K562 (cell line): ENCODE measurements around the gene FZD1. TPM values are rescaled to one million over a fixed set of nuclear protein-coding genes. Genes with fewer than 3 reads are reported as not detected.

Experiments used
- ATF1 ChIP-seq, 2 experiments: fragments of 450-650 bp in 1 of 2; IDR thresholded peaks; 2 replicates each; pipeline ENCODE4 v1.6.1; 2016; ENCODE audit warnings: missing compliant biosample characterization in 1 of 2, missing genetic modification characterization in 1 of 2
- DNMT1 ChIP-seq: fragments of 450-650 bp; IDR thresholded peaks from 2 replicates; pipeline ENCODE4 v1.6.1; 2016; ENCODE audit warnings: antibody characterized with exemption, mild to moderate bottlenecking
- HDAC3 ChIP-seq: fragments of 450-650 bp; IDR thresholded peaks from 2 replicates; pipeline ENCODE4 v1.6.1; 2018; ENCODE audit warnings: borderline replicate concordance, mild to moderate bottlenecking, moderate library complexity; ENCODE audit not compliant: partially characterized antibody
- MAFK ChIP-seq: IDR thresholded peaks from 2 replicates; pipeline ENCODE4 v1.6.1; 2011; ENCODE audit warnings: low read length, improper control_type of control experiment
- MTA3 ChIP-seq: fragments of 450-650 bp; formaldehyde crosslinking; IDR thresholded peaks from 2 replicates; pipeline ENCODE4 v1.6.1; 2017; ENCODE audit warnings: mild to moderate bottlenecking, borderline replicate concordance
- MTF1 ChIP-seq: fragments of 250-450 bp; sonication (Bioruptor Pico); IDR thresholded peaks from 2 replicates; pipeline ENCODE4 v1.9.0; 2021; ENCODE audit warnings: moderate library complexity, mild to moderate bottlenecking, inconsistent platforms, borderline replicate concordance
- PCBP2 ChIP-seq: fragments of 200-400 bp; formaldehyde crosslinking; IDR thresholded peaks from 2 replicates; pipeline ENCODE4 v1.6.1; 2018; ENCODE audit warnings: low read length, low read depth, mild to moderate bottlenecking, moderate library complexity; ENCODE audit not compliant: poor library complexity, severe bottlenecking
- POLR2B ChIP-seq: fragments of 450-650 bp; IDR thresholded peaks from 2 replicates; pipeline ENCODE4 v1.6.1; 2018; ENCODE audit warnings: low read depth; ENCODE audit not compliant: partially characterized antibody
- RBM17 ChIP-seq: fragments of 200-400 bp; formaldehyde crosslinking; IDR thresholded peaks from 2 replicates; pipeline ENCODE4 v1.6.1; 2017; ENCODE audit warnings: low read depth, mild to moderate bottlenecking, low read length, borderline replicate concordance
- RBM22 ChIP-seq: fragments of 200-400 bp; formaldehyde crosslinking; IDR thresholded peaks from 2 replicates; pipeline ENCODE4 v1.6.1; 2018; ENCODE audit warnings: low read length, low read depth; ENCODE audit not compliant: poor library complexity, severe bottlenecking
- RBM34 ChIP-seq: fragments of 200-400 bp; formaldehyde crosslinking; IDR thresholded peaks from 2 replicates; pipeline ENCODE4 v1.6.1; 2018; ENCODE audit warnings: low read length, borderline replicate concordance; ENCODE audit not compliant: insufficient read depth
- SMARCE1 ChIP-seq: fragments of 450-650 bp; IDR thresholded peaks from 2 replicates; pipeline ENCODE4 v1.7.1; 2016; ENCODE audit warnings: mild to moderate bottlenecking
- SNRNP70 ChIP-seq: fragments of 200-400 bp; formaldehyde crosslinking; optimal IDR thresholded peaks from 2 replicates; pipeline ENCODE3; 2017; ENCODE audit warnings: low read depth, low read length
- SOX6 ChIP-seq: fragments of 450-650 bp; IDR thresholded peaks from 2 replicates; pipeline ENCODE4 v1.6.1; 2014; ENCODE audit warnings: mild to moderate bottlenecking
- SRSF9 ChIP-seq: fragments of 200-400 bp; formaldehyde crosslinking; IDR thresholded peaks from 2 replicates; pipeline ENCODE4 v1.6.1; 2017; ENCODE audit warnings: low read depth, low read length, borderline replicate concordance
- TCF7L2 ChIP-seq: fragments of 150-350 bp; IDR thresholded peaks from 2 replicates; pipeline ENCODE4 v1.6.1; 2016; ENCODE audit warnings: low read depth, mild to moderate bottlenecking, low read length, moderate library complexity
- ZBTB8A ChIP-seq: fragments of 450-650 bp; IDR thresholded peaks from 2 replicates; pipeline ENCODE4 v1.6.1; 2018; ENCODE audit warnings: mild to moderate bottlenecking, moderate library complexity; ENCODE audit not compliant: partially characterized antibody
- ZNF140 ChIP-seq: fragments of 250-450 bp; sonication (Bioruptor Pico); IDR thresholded peaks from 2 replicates; pipeline ENCODE4 v1.8.0; 2021; ENCODE audit warnings: moderate library complexity, mild to moderate bottlenecking, inconsistent platforms
- ZNF282 ChIP-seq: sonication (generic); formaldehyde crosslinking; IDR thresholded peaks from 2 replicates; pipeline ENCODE4 v1.8.1; 2023; ENCODE audit warnings: missing genetic modification reagents
- ZNF609 ChIP-seq: sonication (generic); formaldehyde crosslinking; IDR thresholded peaks from 2 replicates; pipeline ENCODE4 v1.8.1; 2023; ENCODE audit warnings: missing genetic modification reagents, mild to moderate bottlenecking, borderline replicate concordance
- polyA plus RNA-seq, 8 experiments: library from polyadenylated mRNA; depleted of rRNA in 4 of 8; stranded (reverse) in 5 of 8; unstranded in 3 of 8; fragments of >200 nt; fragmentation: Nextera tagmentation in 2 of 8; fragmentation: Illumina TruSeq in 1 of 8; extraction: Ambion mirVana in 2 of 8; extraction: Trizol in 1 of 8; gene quantifications; 2 replicates each; pipeline versions ENCODE4 v1.2.1 to v1.2.3, GENCODE V29; 2011 to 2014; ENCODE audit warnings: inconsistent platforms in 1 of 8, missing spikeins in 1 of 8
- total RNA-seq, 7 experiments: library from RNA; depleted of rRNA in 6 of 7; stranded (reverse); fragments of >200 nt in 6 of 7; fragmentation: Illumina TruSeq in 2 of 7; extraction: Trizol in 2 of 7; gene quantifications; 2 replicates each; pipeline versions ENCODE4 v1.2.1 to v1.2.3, GENCODE V29; 2011 to 2021; ENCODE audit warnings: low replicate concordance in 1 of 7
- TF ChIP-seq, protein P1 (sequence below): fragments of 450-650 bp; conservative IDR thresholded peaks from 2 replicates; pipeline ENCODE4 v1.6.1; 2016; ENCODE audit warnings: missing genetic modification characterization, low read depth, mild to moderate bottlenecking, control low read depth, missing compliant biosample characterization
- TF ChIP-seq, protein P2 (sequence below): fragments of 250-450 bp; sonication (Bioruptor Pico); IDR thresholded peaks from 2 replicates; pipeline ENCODE4 v1.8.0; 2022; ENCODE audit warnings: moderate library complexity, mild to moderate bottlenecking, inconsistent platforms

The FZD1 gene
- total and polyA plus RNA-seq, 9 of the 15 experiments (the other 6 are each of a cell fraction or from before 2014, with no cell fraction given), result 0.25 to 5.1 (median 1.8) TPM

- no peak for TF ChIP-seq ZNF609 (CRISPR knock-in tag)
- peak; percentile 26; the same call in 1 of the 2 replicates for TF ChIP-seq MAFK
- TF ChIP-seq POLR2B, result peak; percentile 40
- TF ChIP-seq RBM22, result no peak
- TF ChIP-seq ZNF282 (CRISPR knock-in tag), result no peak
- no peak for TF ChIP-seq ZNF140 (CRISPR knock-in tag)
- peak; percentile 97 for TF ChIP-seq SMARCE1
- TF ChIP-seq, protein P1, sequence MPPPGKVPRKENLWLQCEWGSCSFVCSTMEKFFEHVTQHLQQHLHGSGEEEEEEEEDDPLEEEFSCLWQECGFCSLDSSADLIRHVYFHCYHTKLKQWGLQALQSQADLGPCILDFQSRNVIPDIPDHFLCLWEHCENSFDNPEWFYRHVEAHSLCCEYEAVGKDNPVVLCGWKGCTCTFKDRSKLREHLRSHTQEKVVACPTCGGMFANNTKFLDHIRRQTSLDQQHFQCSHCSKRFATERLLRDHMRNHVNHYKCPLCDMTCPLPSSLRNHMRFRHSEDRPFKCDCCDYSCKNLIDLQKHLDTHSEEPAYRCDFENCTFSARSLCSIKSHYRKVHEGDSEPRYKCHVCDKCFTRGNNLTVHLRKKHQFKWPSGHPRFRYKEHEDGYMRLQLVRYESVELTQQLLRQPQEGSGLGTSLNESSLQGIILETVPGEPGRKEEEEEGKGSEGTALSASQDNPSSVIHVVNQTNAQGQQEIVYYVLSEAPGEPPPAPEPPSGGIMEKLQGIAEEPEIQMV (tag), result no peak; the same call in 1 of the 2 replicates
- peak; percentile 97 for TF ChIP-seq HDAC3
- TF ChIP-seq TCF7L2, result no peak
- TF ChIP-seq SOX6, result peak; percentile 99
- no peak for TF ChIP-seq ZBTB8A
- no peak for TF ChIP-seq MTF1 (CRISPR knock-in tag)
- TF ChIP-seq RBM34, result no peak
- TF ChIP-seq PCBP2, result no peak
- no peak for TF ChIP-seq RBM17
- no peak for TF ChIP-seq ATF1 (CRISPR knock-in tag; IDR thresholded peaks at IDR 0.05)
- peak; percentile 30; the same call in 1 of the 2 replicates for TF ChIP-seq ATF1 (tag; IDR thresholded peaks at IDR 0.05)
- TF ChIP-seq SNRNP70, result no peak
- TF ChIP-seq, protein P2, sequence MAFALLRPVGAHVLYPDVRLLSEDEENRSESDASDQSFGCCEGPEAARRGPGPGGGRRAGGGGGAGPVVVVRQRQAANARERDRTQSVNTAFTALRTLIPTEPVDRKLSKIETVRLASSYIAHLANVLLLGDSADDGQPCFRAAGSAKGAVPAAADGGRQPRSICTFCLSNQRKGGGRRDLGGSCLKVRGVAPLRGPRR (CRISPR knock-in tag), result no peak
- TF ChIP-seq MTA3, result no peak
- TF ChIP-seq SRSF9, result no peak
- TF ChIP-seq DNMT1, result no peak
Measured at GRCh38 chr7:91299952-91300775, 35.9 kb downstream of the FZD1 start (continued).
